ENCODE data around the gene GRPR.

Gene GRPR

DNA sequence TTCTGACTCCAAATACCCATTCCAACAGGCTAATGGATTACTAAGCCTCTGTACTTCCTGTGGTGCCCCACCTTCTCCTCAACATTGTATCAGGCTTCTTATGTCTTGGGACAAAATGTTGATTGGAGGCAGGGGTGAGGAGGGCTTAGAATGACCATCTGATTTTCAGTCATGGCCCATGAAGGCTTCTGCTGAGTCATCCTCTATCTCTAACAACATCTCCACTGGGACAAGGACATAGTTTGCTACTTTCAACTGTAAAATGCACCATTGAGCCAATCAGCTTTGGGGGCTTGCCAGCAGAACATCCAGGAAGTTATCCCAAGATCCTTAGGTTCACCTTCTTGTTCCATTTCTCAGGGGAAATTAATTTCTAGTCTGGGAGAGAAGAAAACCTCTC lies 73.5 kb downstream of the GRPR start:
- Histone ChIP-seq H3K27ac (ENCODE audit: insufficient read depth, low read depth, low read length, poor library complexity, severe bottlenecking) (no peak overlapping the region), H3K4me3 (ENCODE audit: insufficient read depth, low read depth, low read length) (no peak overlapping the region), H3K36me3 (ENCODE audit: control insufficient read depth, insufficient read depth, low read length) (no peaks in the 10 kb centered on the region), H3K9me3 (ENCODE audit: control insufficient read depth, low read length) (no peaks in the 10 kb centered on the region), H3K27me3 (ENCODE audit: control insufficient read depth, insufficient read depth, low read length, poor library complexity, severe bottlenecking) (no peaks in the 10 kb centered on the region), H3K4me1 (ENCODE audit: control insufficient read depth, insufficient read depth, low read length) (no peaks in the 10 kb centered on the region)

DNA sequence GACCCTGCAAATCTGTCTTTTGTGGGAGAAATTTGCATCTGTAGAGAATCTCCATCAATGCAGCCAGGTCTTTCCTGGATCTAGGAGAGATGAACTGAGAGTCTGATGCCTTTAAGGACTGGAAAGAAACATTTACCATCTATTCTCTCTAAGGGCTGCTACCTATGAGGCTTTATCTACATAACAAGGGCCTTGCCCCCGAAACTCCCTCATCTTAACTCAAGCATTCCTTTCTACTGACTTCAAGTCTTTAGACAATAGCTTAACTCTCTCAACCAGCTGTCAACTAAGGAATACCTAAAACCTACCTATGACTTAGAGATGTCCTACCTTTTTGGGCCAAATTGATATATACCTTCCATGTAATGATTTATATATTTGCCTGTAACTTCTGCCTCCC lies 76.0 kb downstream of the GRPR start:
- Histone ChIP-seq H3K27me3 (ENCODE audit: control insufficient read depth, insufficient read depth, low read length, poor library complexity, severe bottlenecking) (no peaks in the 10 kb centered on the region), H3K4me3 (ENCODE audit: insufficient read depth, low read depth, low read length) (no peak overlapping the region), H3K4me1 (ENCODE audit: control insufficient read depth, insufficient read depth, low read length) (no peaks in the 10 kb centered on the region), H3K9me3 (ENCODE audit: control insufficient read depth, low read length) (no peaks in the 10 kb centered on the region), H3K36me3 (ENCODE audit: control insufficient read depth, insufficient read depth, low read length) (no peaks in the 10 kb centered on the region), H3K27ac (ENCODE audit: insufficient read depth, low read depth, low read length, poor library complexity, severe bottlenecking) (no peak overlapping the region)
- WGBS, 2 experiments, result 22 to 25% methylated on average over 1 of the region's 1 CpG

DNA sequence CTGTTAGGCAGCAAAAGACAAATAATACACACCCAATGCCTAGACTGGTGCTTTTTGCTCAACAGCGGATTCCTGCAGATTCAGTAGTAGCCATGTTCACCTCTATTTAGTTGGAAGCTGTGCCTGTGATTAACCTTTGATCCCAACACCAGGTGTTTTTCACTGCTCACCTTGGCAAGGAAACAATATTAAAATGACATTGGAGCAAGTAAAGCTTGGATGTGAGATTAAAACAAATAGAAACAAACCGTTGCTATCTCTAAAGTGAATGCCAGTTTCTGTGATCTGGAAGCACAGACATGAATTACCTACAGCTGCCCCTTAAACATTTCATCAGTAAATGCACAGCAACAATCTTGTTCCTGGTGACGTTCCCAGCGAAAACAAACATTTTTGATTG lies 79.6 kb downstream of the GRPR start:
- no peaks in the 10 kb centered on the region for H3K9me3 ChIP-seq (ENCODE audit: control insufficient read depth, low read length)
- H3K27ac ChIP-seq (ENCODE audit: insufficient read depth, low read depth, low read length, poor library complexity, severe bottlenecking), result no peak overlapping the region
- H3K4me1 ChIP-seq (ENCODE audit: control insufficient read depth, insufficient read depth, low read length), result no peaks in the 10 kb centered on the region
- H3K36me3 ChIP-seq (ENCODE audit: control insufficient read depth, insufficient read depth, low read length), result no peaks in the 10 kb centered on the region
- no peak overlapping the region for H3K4me3 ChIP-seq (ENCODE audit: insufficient read depth, low read depth, low read length)
- WGBS, 2 experiments, result 94 to 97% methylated on average over 4 of the region's 4 CpGs
- no peaks in the 10 kb centered on the region for H3K27me3 ChIP-seq (ENCODE audit: control insufficient read depth, insufficient read depth, low read length, poor library complexity, severe bottlenecking)

Measured in ectodermal cell (in vitro differentiated cells).